Measurements from ENCODE around the gene DUSP6.

DUSP6 gene

GRCh38 chr12:89384807-89385206 is 32.5 kb upstream of the DUSP6 start:
- no peak overlapping the region for H3K4me3 ChIP-seq (ENCODE audit: low read depth, low read length)
- H3K36me3 ChIP-seq = no peaks in the 10 kb centered on the region
- H3K9me3 ChIP-seq = no peaks in the 10 kb centered on the region
- peaks cover 9% of the 10 kb centered on the region for H3K4me1 ChIP-seq
- H3K27me3 ChIP-seq = no peaks in the 10 kb centered on the region
- no peak for DNase-seq
- no peak for TF ChIP-seq CTCF (IDR thresholded peaks at IDR 0.05; ENCODE audit: low read depth, low read length)

GRCh38 chr12:89384050-89384758 is 31.9 kb upstream of the DUSP6 start:
- H3K4me3 ChIP-seq (ENCODE audit: low read depth, low read length) = no peak overlapping the region
- no peak for TF ChIP-seq CTCF (IDR thresholded peaks at IDR 0.05; ENCODE audit: low read depth, low read length)
- peak; percentile 8 for DNase-seq
- no peaks in the 10 kb centered on the region for H3K9me3 ChIP-seq
- no peaks in the 10 kb centered on the region for H3K27me3 ChIP-seq
- no peaks in the 10 kb centered on the region for H3K36me3 ChIP-seq
- H3K4me1 ChIP-seq = peaks cover 9% of the 10 kb centered on the region

GRCh38 chr12:89383235-89384049 is 31.1 kb upstream of the DUSP6 start:
- H3K4me3 ChIP-seq (ENCODE audit: low read depth, low read length) = no peak overlapping the region
- H3K9me3 ChIP-seq = no peaks in the 10 kb centered on the region
- no peak for TF ChIP-seq CTCF (IDR thresholded peaks at IDR 0.05; ENCODE audit: low read depth, low read length)
- no peaks in the 10 kb centered on the region for H3K36me3 ChIP-seq
- peaks cover 9% of the 10 kb centered on the region for H3K4me1 ChIP-seq
- DNase-seq = no peak
- no peaks in the 10 kb centered on the region for H3K27me3 ChIP-seq

- H3K36me3 ChIP-seq = no peaks in the 10 kb centered on the region
- DNase-seq = no peak
- no peak overlapping the region for H3K4me3 ChIP-seq (ENCODE audit: low read depth, low read length)
- no peak for TF ChIP-seq CTCF (IDR thresholded peaks at IDR 0.05; ENCODE audit: low read depth, low read length)
- no peaks in the 10 kb centered on the region for H3K27me3 ChIP-seq
- no peaks in the 10 kb centered on the region for H3K9me3 ChIP-seq
- peaks cover 9% of the 10 kb centered on the region for H3K4me1 ChIP-seq
Observed at GRCh38 chr12:89382328-89382727, 30.0 kb upstream of the DUSP6 start.

GRCh38 chr12:89379839-89380467 is 27.7 kb upstream of the DUSP6 start:
- DNase-seq = no peak
- Histone ChIP-seq H3K4me3 (ENCODE audit: low read depth, low read length) (no peak overlapping the region), H3K9me3 (no peaks in the 10 kb centered on the region), H3K27me3 (no peaks in the 10 kb centered on the region), H3K36me3 (no peaks in the 10 kb centered on the region), H3K4me1 (peaks cover 9% of the 10 kb centered on the region)
- TF ChIP-seq CTCF (IDR thresholded peaks at IDR 0.05; ENCODE audit: low read depth, low read length) = no peak
